SK-N-SH treated with all-trans-retinoic acid at 6 μM for 48 hours (cell line): ENCODE data around the gene NCAM1.

Source experiments
- ATAC-seq: fragments of 200-7000 bp; cut with Tn5 transposase; 3 replicates; pipeline ENCODE4 v1.9.1; 2020; ENCODE audit warnings: mild to moderate bottlenecking, moderate library complexity
- ARNTL ChIP-seq: fragments of 450-650 bp; formaldehyde crosslinking; IDR thresholded peaks from 2 replicates; pipeline ENCODE4 v1.5.0; 2020; ENCODE audit warnings: low read depth, mild to moderate bottlenecking, moderate library complexity, borderline replicate concordance
- BACH2 ChIP-seq: fragments of 250-450 bp; sonication (Bioruptor Pico); IDR thresholded peaks from 2 replicates; pipeline ENCODE4 v1.9.0; 2021; ENCODE audit warnings: mild to moderate bottlenecking, borderline replicate concordance
- CREB5 ChIP-seq: fragments of 250-450 bp; sonication (Bioruptor Pico); IDR thresholded peaks from 2 replicates; pipeline ENCODE4 v1.5.1; 2020; ENCODE audit warnings: low read depth, mild to moderate bottlenecking, moderate library complexity
- CSDC2 ChIP-seq: fragments of 250-450 bp; sonication (Bioruptor Pico); IDR thresholded peaks from 2 replicates; pipeline ENCODE4 v1.5.0; 2020; ENCODE audit warnings: mild to moderate bottlenecking, moderate library complexity
- CSRNP3 ChIP-seq: fragments of 250-450 bp; sonication (Bioruptor Pico); IDR thresholded peaks from 2 replicates; pipeline ENCODE4 v1.5.1; 2021; ENCODE audit warnings: mild to moderate bottlenecking, moderate library complexity
- ESRRG ChIP-seq: fragments of 250-450 bp; sonication (Bioruptor Pico); IDR thresholded peaks from 2 replicates; pipeline ENCODE4 v1.6.1; 2021; ENCODE audit warnings: mild to moderate bottlenecking
- GLIS3 ChIP-seq: fragments of 250-450 bp; sonication (Bioruptor Pico); IDR thresholded peaks from 2 replicates; pipeline ENCODE4 v1.5.0; 2020; ENCODE audit warnings: mild to moderate bottlenecking, moderate library complexity
- ISL1 ChIP-seq: fragments of 250-450 bp; sonication (Bioruptor Pico); IDR thresholded peaks from 2 replicates; pipeline ENCODE4 v2.1.2; 2022; ENCODE audit warnings: mild to moderate bottlenecking, moderate library complexity
- OSR1 ChIP-seq: fragments of 250-450 bp; sonication (Bioruptor Pico); IDR thresholded peaks from 2 replicates; pipeline ENCODE4 v1.8.0; 2022; ENCODE audit warnings: moderate library complexity, mild to moderate bottlenecking, inconsistent platforms
- PATZ1 ChIP-seq: fragments of 250-450 bp; sonication (Bioruptor Pico); IDR thresholded peaks from 2 replicates; pipeline ENCODE4 v1.8.0; 2020; ENCODE audit warnings: mild to moderate bottlenecking, moderate library complexity, borderline replicate concordance
- POU6F1 ChIP-seq: fragments of 250-450 bp; sonication (Bioruptor Pico); IDR thresholded peaks from 2 replicates; pipeline ENCODE4 v1.8.0; 2021; ENCODE audit warnings: low read depth, mild to moderate bottlenecking, moderate library complexity, borderline replicate concordance
- PPARA ChIP-seq: fragments of 250-450 bp; sonication (Bioruptor Pico); IDR thresholded peaks from 2 replicates; pipeline ENCODE4 v1.5.0; 2020; ENCODE audit warnings: mild to moderate bottlenecking, borderline replicate concordance
- RARB ChIP-seq: fragments of 250-450 bp; sonication (Bioruptor Pico); IDR thresholded peaks from 2 replicates; pipeline ENCODE4 v1.8.0; 2021; ENCODE audit warnings: mild to moderate bottlenecking, moderate library complexity
- SNAI2 ChIP-seq: fragments of 250-450 bp; sonication (Bioruptor Pico); IDR thresholded peaks from 2 replicates; pipeline ENCODE4 v1.5.0; 2020; ENCODE audit warnings: mild to moderate bottlenecking, moderate library complexity
- TCF4 ChIP-seq: fragments of 250-450 bp; sonication (Bioruptor Pico); IDR thresholded peaks from 2 replicates; pipeline ENCODE4 v1.8.0; 2021; ENCODE audit warnings: mild to moderate bottlenecking, moderate library complexity, borderline replicate concordance
- TOX ChIP-seq: fragments of 250-450 bp; sonication (Bioruptor Pico); IDR thresholded peaks from 2 replicates; pipeline ENCODE4 v1.8.0; 2021; ENCODE audit warnings: mild to moderate bottlenecking, moderate library complexity, borderline replicate concordance
- TSHZ2 ChIP-seq: fragments of 250-450 bp; sonication (Bioruptor Pico); IDR thresholded peaks from 2 replicates; pipeline ENCODE4 v1.5.0; 2020; ENCODE audit warnings: mild to moderate bottlenecking, moderate library complexity
- ZC3H10 ChIP-seq: fragments of 250-450 bp; sonication (Bioruptor Pico); IDR thresholded peaks from 2 replicates; pipeline ENCODE4 v1.5.1; 2021; ENCODE audit warnings: mild to moderate bottlenecking, moderate library complexity
- ZFP3 ChIP-seq: fragments of 250-450 bp; sonication (Bioruptor Pico); IDR thresholded peaks from 2 replicates; pipeline ENCODE4 v1.5.0; 2020; ENCODE audit warnings: mild to moderate bottlenecking, moderate library complexity
- ZFP30 ChIP-seq: fragments of 450-650 bp; formaldehyde crosslinking; IDR thresholded peaks from 2 replicates; pipeline ENCODE4 v1.5.0; 2022; ENCODE audit warnings: mild to moderate bottlenecking, moderate library complexity
- ZNF565 ChIP-seq: fragments of 450-650 bp; formaldehyde crosslinking; conservative IDR thresholded peaks from 2 replicates; pipeline ENCODE4 v1.5.0; 2020; ENCODE audit warnings: low read depth, mild to moderate bottlenecking, moderate library complexity
- ZNF70 ChIP-seq: fragments of 450-650 bp; formaldehyde crosslinking; IDR thresholded peaks from 2 replicates; pipeline ENCODE4 v1.5.0; 2020; ENCODE audit warnings: mild to moderate bottlenecking, moderate library complexity
- ZNF8 ChIP-seq: fragments of 450-650 bp; formaldehyde crosslinking; IDR thresholded peaks from 2 replicates; pipeline ENCODE4 v1.5.0; 2020; ENCODE audit warnings: mild to moderate bottlenecking, moderate library complexity

The NCAM1 gene

GRCh38 chr11:113161711-113162591 is 200.7 kb downstream of the NCAM1 start:
- ATAC-seq = no peak
- TF ChIP-seq ZFP3 (CRISPR knock-in tag) = no peak
- TF ChIP-seq ISL1 (CRISPR knock-in tag) = no peak
- TF ChIP-seq POU6F1 = no peak
- no peak for TF ChIP-seq TOX (CRISPR knock-in tag)
- TF ChIP-seq SNAI2 = no peak
- TF ChIP-seq ARNTL (CRISPR knock-in tag) = no peak
- TF ChIP-seq RARB (CRISPR knock-in tag) = no peak
- no peak for TF ChIP-seq CSRNP3 (CRISPR knock-in tag)
- no peak for TF ChIP-seq TCF4 (CRISPR knock-in tag)
- TF ChIP-seq ESRRG (CRISPR knock-in tag) = no peak
- no peak for TF ChIP-seq TSHZ2 (CRISPR knock-in tag)
- TF ChIP-seq ZNF565 (CRISPR knock-in tag) = no peak
- no peak for TF ChIP-seq PATZ1

GRCh38 chr11:113162592-113162962 is 201.4 kb downstream of the NCAM1 start:
- ATAC-seq = no peak
- TF ChIP-seq CSRNP3 (CRISPR knock-in tag) (no peak), RARB (CRISPR knock-in tag) (no peak), ZNF565 (CRISPR knock-in tag) (no peak), BACH2 (no peak), TCF4 (CRISPR knock-in tag) (no peak), ZC3H10 (CRISPR knock-in tag) (no peak), OSR1 (CRISPR knock-in tag) (no peak), ZNF8 (no peak), ESRRG (CRISPR knock-in tag) (no peak), CREB5 (no peak), ZFP3 (CRISPR knock-in tag) (no peak), ZNF70 (no peak), GLIS3 (CRISPR knock-in tag) (no peak), PPARA (no peak), PATZ1 (no peak), CSDC2 (CRISPR knock-in tag) (no peak), ARNTL (CRISPR knock-in tag) (no peak), POU6F1 (no peak), SNAI2 (no peak), ZFP30 (no peak)
